Panc1 (cell line): ENCODE measurements around the gene DSCAML1. TPM values are rescaled to one million over a fixed set of nuclear protein-coding genes. Genes with fewer than 3 reads are reported as not detected.

Experiments used
- ATAC-seq: fragments of 200-7000 bp; cut with Tn5 transposase; 2 replicates; pipeline ENCODE4 v1.9.1; 2020; ENCODE audit warnings: mild to moderate bottlenecking, moderate library complexity
- BruUV-seq: library from RNA; stranded (reverse); fragments of 400-500 nt; replicated peaks from 2 replicates; lab custom pipeline; 2021; lab: Mats Ljungman, UMichigan
- CTCF ChIA-PET: fragments of 300-600 bp; sonication (Branson Sonifier 250); formaldehyde crosslinking; loops from one replicate; lab custom pipeline; 2022; ENCODE audit warnings: antibody characterized with exemption; lab: Charles Lee
- POLR2A ChIA-PET: fragments of 300-600 bp; sonication (Branson Sonifier 250); formaldehyde crosslinking; loops from one replicate; lab custom pipeline; 2022; ENCODE audit warnings: antibody characterized with exemption; lab: Charles Lee
- DNase-seq: peaks from one replicate; pipeline ENCODE4 v3.0.0-alpha.2; 2010; ENCODE audit warnings: low read depth, low spot score
- H3K27ac ChIP-seq: 2 replicates; pipeline ENCODE4 v1.5.1; 2011; ENCODE audit warnings: mild to moderate bottlenecking, low read length, inconsistent platforms
- H3K27me3 ChIP-seq: fragments of 200-500 bp; sonication (Bioruptor generic); 2 replicates; pipeline ENCODE4 v1.6.0; 2014; ENCODE audit warnings: low read length, inconsistent platforms; ENCODE audit not compliant: control insufficient read depth, insufficient read depth
- H3K36me3 ChIP-seq: fragments of 200-500 bp; sonication (Bioruptor generic); 2 replicates; pipeline ENCODE4 v1.5.1; 2014; ENCODE audit warnings: inconsistent platforms, mild to moderate bottlenecking, low read length, moderate library complexity; ENCODE audit not compliant: control insufficient read depth, insufficient read depth
- H3K4me1 ChIP-seq: 2 replicates; pipeline ENCODE4 v1.5.1; 2011; ENCODE audit warnings: inconsistent platforms, mild to moderate bottlenecking, low read length, moderate library complexity; ENCODE audit not compliant: control insufficient read depth, insufficient read depth
- H3K4me3 ChIP-seq, 2 experiments: 2 replicates each; pipeline ENCODE4 v1.5.1; 2011 to 2012; ENCODE audit warnings: low read depth in 2 of 2, low read length in 2 of 2, mild to moderate bottlenecking in 2 of 2, inconsistent platforms in 1 of 2, moderate library complexity in 1 of 2
- H3K9me3 ChIP-seq: fragments of 200-500 bp; sonication (Bioruptor generic); 2 replicates; pipeline ENCODE4 v1.5.1; 2014; ENCODE audit warnings: low read depth, mild to moderate bottlenecking, inconsistent platforms, low read length, moderate library complexity; ENCODE audit not compliant: control insufficient read depth, insufficient read depth
- CTCF ChIP-seq: fragments of 450-650 bp; IDR thresholded peaks from 2 replicates; pipeline ENCODE4 v1.5.1; 2017; ENCODE audit warnings: mild to moderate bottlenecking
- POLR2AphosphoS5 ChIP-seq: IDR thresholded peaks from 2 replicates; pipeline ENCODE4 v1.6.1; 2012; ENCODE audit warnings: mild to moderate bottlenecking, low read depth, low read length, moderate library complexity
- REST ChIP-seq, 2 experiments: IDR thresholded peaks; 2 replicates each; pipeline ENCODE4 v1.6.1; 2011 to 2012; ENCODE audit warnings: low read depth in 2 of 2, control low read depth in 1 of 2, low read length in 1 of 2, mild to moderate bottlenecking in 1 of 2, moderate library complexity in 1 of 2; ENCODE audit not compliant: insufficient read depth in 1 of 2
- SIN3A ChIP-seq: IDR thresholded peaks from 2 replicates; pipeline ENCODE4 v1.6.1; 2012; ENCODE audit warnings: low read depth, mild to moderate bottlenecking, low read length, moderate library complexity, borderline replicate concordance; ENCODE audit not compliant: insufficient read depth
- TCF7L2 ChIP-seq: IDR thresholded peaks from 2 replicates; pipeline ENCODE4 v1.6.1; 2011; ENCODE audit warnings: mild to moderate bottlenecking, low read depth, low read length, inconsistent platforms
- in situ Hi-C: cut with HindIII; loops from 2 replicates; pipeline ENCODE4 v1.10.0; 2016; ENCODE audit warnings: low sequenced_read_pairs, low pct_unique_long_range_greater_than_20kb
- intact Hi-C: fragments of 100-400 bp; cut with micrococcal nuclease; formaldehyde crosslinking; loops from one replicate; pipeline ENCODE4 v1.10.0; 2022; ENCODE audit not compliant: unreplicated experiment
- total RNA-seq: library from RNA; stranded (reverse); gene quantifications from one replicate; pipeline ENCODE4 v1.2.1, GENCODE V29; 2021; ENCODE audit not compliant: unreplicated experiment

DSCAML1 gene
- total RNA-seq, 1 experiment from 2014 or later: 1.6 TPM

- ChIA-PET CTCF (no interaction called here), POLR2A (no interaction called here)
- H3K9me3 ChIP-seq: no peaks in the 10 kb centered on the region
- DNase-seq (no peak), ATAC-seq (no peak)
- H3K27ac ChIP-seq: no peak overlapping the region
- TF ChIP-seq TCF7L2: no peak
- TF ChIP-seq CTCF: no peak
- TF ChIP-seq REST (IDR thresholded peaks at IDR 0.05; ENCODE audit: insufficient read depth in 1 of 2, low read depth in 2 of 2, low read length in 1 of 2): no peak
- TF ChIP-seq SIN3A: no peak
- TF ChIP-seq POLR2AphosphoS5: no peak
- peaks cover 9% of the 10 kb centered on the region for H3K27me3 ChIP-seq
- no peaks in the 10 kb centered on the region for H3K4me1 ChIP-seq
- intact Hi-C loops (no loop called here), in situ Hi-C loops (no loop called here)
- no TSS peak for BruUV-seq
- H3K36me3 ChIP-seq: no peaks in the 10 kb centered on the region
- no peak overlapping the region for H3K4me3 ChIP-seq
Observed at GRCh38 chr11:117538263-117539135, 258.5 kb downstream of the DSCAML1 start.

GRCh38 chr11:117535850-117536411 is 261.1 kb downstream of the DSCAML1 start:
- Histone ChIP-seq H3K27ac (no peak overlapping the region), H3K9me3 (no peaks in the 10 kb centered on the region), H3K4me1 (no peaks in the 10 kb centered on the region), H3K36me3 (no peaks in the 10 kb centered on the region), H3K4me3 (no peak overlapping the region), H3K27me3 (peaks cover 5% of the 10 kb centered on the region)
- intact Hi-C loops: no loop called here
- ATAC-seq (no peak), DNase-seq (no peak)
- in situ Hi-C loops: no loop called here
- no peak for TF ChIP-seq REST (IDR thresholded peaks at IDR 0.05; ENCODE audit: insufficient read depth in 1 of 2, low read depth in 2 of 2, low read length in 1 of 2)
- no peak for TF ChIP-seq TCF7L2
- TF ChIP-seq POLR2AphosphoS5: no peak
- TF ChIP-seq SIN3A: no peak
- no peak for TF ChIP-seq CTCF
- ChIA-PET POLR2A (no interaction called here), CTCF (no interaction called here)
- no TSS peak for BruUV-seq
